Stomach (tissue), 9 donors: Measurements from ENCODE around the gene SCD5. TPM values are rescaled to one million over a fixed set of nuclear protein-coding genes. Genes with fewer than 3 reads are reported as not detected.

Source experiments
- DNase-seq, 2 donors: peaks; one replicate each; pipeline versions ENCODE4 v3.0.0 to v3.0.0-alpha.2; 2013 to 2019
- H3K27ac ChIP-seq, 5 donors: fragments of 200-600 bp in 4 of 5; sonication (generic) in 4 of 5; one replicate each; pipeline ENCODE4 v1.5.1; 2013 to 2019; ENCODE audit warnings: mild to moderate bottlenecking in 1 of 5, moderate library complexity in 1 of 5
- H3K27me3 ChIP-seq, 3 donors: fragments of 200-600 bp; sonication (generic); one replicate each; pipeline ENCODE4 v1.5.1; 2017 to 2019; ENCODE audit warnings: mixed run types in 1 of 3
- H3K36me3 ChIP-seq, 4 donors: fragments of 200-600 bp; sonication (generic); 1 replicate in 3 of 4; 2 replicates in 1 of 4; pipeline ENCODE4 v1.5.1; 2016 to 2019
- H3K4me1 ChIP-seq, 4 donors: fragments of 200-600 bp; sonication (generic); one replicate each; pipeline ENCODE4 v1.5.1; 2016 to 2019
- H3K4me3 ChIP-seq, 4 donors: fragments of 200-600 bp; sonication (generic) in 3 of 4; one replicate each; pipeline ENCODE4 v1.5.1; 2016 to 2019; ENCODE audit warnings: mild to moderate bottlenecking in 1 of 4
- H3K9me3 ChIP-seq, 4 donors: fragments of 200-600 bp; sonication (generic); one replicate each; pipeline ENCODE4 v1.5.1; 2016 to 2019
- CTCF ChIP-seq, 7 experiments: fragments of 450-650 bp in 4 of 7; fragments of 200-600 bp in 3 of 7; sonication (generic) in 3 of 7; IDR thresholded peaks; one replicate each; pipeline ENCODE4 v1.5.1; 2016 to 2019; ENCODE audit warnings: antibody characterized with exemption in 7 of 7, control low read depth in 2 of 7, mild to moderate bottlenecking in 1 of 7
- EP300 ChIP-seq: sonication (generic); formaldehyde crosslinking; IDR thresholded peaks from one replicate; pipeline ENCODE4 v1.6.1; 2017; ENCODE audit warnings: antibody characterized with exemption
- POLR2A ChIP-seq, 4 donors: fragments of 450-650 bp; IDR thresholded peaks; one replicate each; pipeline ENCODE4 v1.6.1; 2016; ENCODE audit warnings: antibody characterized with exemption in 4 of 4, control low read depth in 2 of 4, mild to moderate bottlenecking in 1 of 4, moderate library complexity in 1 of 4
- POLR2AphosphoS5 ChIP-seq, 3 donors: sonication (generic); formaldehyde crosslinking; IDR thresholded peaks; one replicate each; pipeline ENCODE4 v1.6.1; 2016; ENCODE audit warnings: antibody characterized with exemption in 3 of 3
- WGBS, 5 donors: extraction: QIAGEN DNeasy Blood & Tissue Kit in 3 of 5; methylation state at CpG; one replicate each; pipeline versions ENCODE4 v1.1.5 to v1.1.7; 2013 to 2018; 5-methylcytosine and 5-hydroxymethylcytosine counted together
- intact Hi-C: fragments of 100-400 bp; cut with DNase I; formaldehyde crosslinking; loops from one replicate; pipeline ENCODE4 v1.15.1; 2023; ENCODE audit warnings: low total_unique reads
- polyA plus RNA-seq, 3 donors: library from polyadenylated mRNA; stranded (reverse); fragments of 200-250 nt; gene quantifications; one replicate each; pipeline ENCODE4 v1.2.3, GENCODE V29; 2013
- total RNA-seq, 5 donors: library from RNA; depleted of rRNA; stranded (reverse); fragments of >200 nt; gene quantifications; one replicate each; pipeline versions ENCODE4 v1.1.0 to v1.2.3, GENCODE V29; 2014 to 2016
- donor health status: healthy with polysubstance abuse.
- donor health status: Bipolar disorder and iron deficiency.
- donor health status: healthy.

Gene SCD5
- total and polyA plus RNA-seq, 8 donors = 0.58 to 35.9 (median 9.9) TPM

GRCh38 chr4:82802911-82803310 lies 4.3 kb upstream of the SCD5 start:
- TF ChIP-seq POLR2A (IDR thresholded peaks at IDR 0.05) (no peak), EP300 (no peak), POLR2AphosphoS5 (IDR thresholded peaks at IDR 0.05) (no peak), CTCF (IDR thresholded peaks at IDR 0.05) (no peak)
- Histone ChIP-seq H3K9me3 (no peaks in the 10 kb centered on the region), H3K27me3 (peaks cover 0 to 19% (median 9%) of the 10 kb centered on the region in 3 donors), H3K27ac (no peak overlapping the region), H3K4me3 (no peak overlapping the region), H3K4me1 (peaks cover 7 to 19% (median 17%) of the 10 kb centered on the region in 4 donors), H3K36me3 (no peaks in the 10 kb centered on the region)
- no peak for DNase-seq
- intact Hi-C loops = loop anchor here (10.0 kb wide), 1 partner anchor 338 kb away; no protein-coding TSS in a partner anchor
- WGBS, 5 donors = 68 to 82% (median 75%) methylated on average over 2 of the region's 2 CpGs

GRCh38 chr4:82801910-82802521 lies 3.4 kb upstream of the SCD5 start:
- no peaks in the 10 kb centered on the region for H3K36me3 ChIP-seq
- TF ChIP-seq CTCF (IDR thresholded peaks at IDR 0.05) (peak in 5 of 7 experiments; percentile 9 to 41 (median 26)), POLR2AphosphoS5 (IDR thresholded peaks at IDR 0.05) (no peak)
- H3K27me3 ChIP-seq = peaks cover 0 to 27% (median 16%) of the 10 kb centered on the region in 3 donors
- peaks cover 7 to 28% (median 25%) of the 10 kb centered on the region in 4 donors for H3K4me1 ChIP-seq
- intact Hi-C loops = loop anchor here (10.0 kb wide), 1 partner anchor 337 kb away; no protein-coding TSS in a partner anchor
- WGBS, 5 donors = 46 to 61% (median 51%) methylated on average over 3 of the region's 3 CpGs
- H3K4me3 ChIP-seq = no peak overlapping the region
- H3K27ac ChIP-seq = no peak overlapping the region
- peak; percentile 43 to 64 for DNase-seq
- no peaks in the 10 kb centered on the region for H3K9me3 ChIP-seq

GRCh38 chr4:82799006-82799881 lies 648 bp upstream of the SCD5 start:
- H3K4me1 ChIP-seq = peaks cover 7 to 36% (median 32%) of the 10 kb centered on the region in 4 donors
- intact Hi-C loops = no loop called here
- TF ChIP-seq EP300 (no peak), POLR2A (IDR thresholded peaks at IDR 0.05) (no peak), CTCF (IDR thresholded peaks at IDR 0.05) (no peak), POLR2AphosphoS5 (IDR thresholded peaks at IDR 0.05) (no peak)
- WGBS, 5 donors = 5 to 8% (median 7%) methylated on average over 25 of the region's 25 CpGs
- H3K36me3 ChIP-seq = no peaks in the 10 kb centered on the region
- H3K9me3 ChIP-seq = no peaks in the 10 kb centered on the region
- peak overlapping the region; percentile 78 to 89 (median 88) for H3K4me3 ChIP-seq
- peaks cover 0 to 27% (median 16%) of the 10 kb centered on the region in 3 donors for H3K27me3 ChIP-seq
- peak; percentile 38 to 40 for DNase-seq
- peak overlapping the region in 4 of 5 donors; percentile 52 to 76 (median 66) for H3K27ac ChIP-seq

- WGBS, 5 donors = 2 to 9% (median 3%) methylated on average over 26 to 47 of the region's 47 CpGs
- peak in 1 of 2 donors; percentile 69 for DNase-seq
- no peak for TF ChIP-seq POLR2AphosphoS5 (IDR thresholded peaks at IDR 0.05)
- H3K4me3 ChIP-seq = peak overlapping the region; percentile 78 to 89 (median 88)
- peaks cover 7 to 40% (median 32%) of the 10 kb centered on the region in 4 donors for H3K4me1 ChIP-seq
- peaks cover 0 to 27% (median 16%) of the 10 kb centered on the region in 3 donors for H3K27me3 ChIP-seq
- intact Hi-C loops = no loop called here
- H3K27ac ChIP-seq = peak overlapping the region in 3 of 5 donors; percentile 19 to 76 (median 64)
- no peaks in the 10 kb centered on the region for H3K36me3 ChIP-seq
- H3K9me3 ChIP-seq = no peaks in the 10 kb centered on the region
Measured at GRCh38 chr4:82797405-82798111, 1.0 kb downstream of the SCD5 start.
